ENCODE measurements around the gene COL16A1.

The COL16A1 gene

DNA sequence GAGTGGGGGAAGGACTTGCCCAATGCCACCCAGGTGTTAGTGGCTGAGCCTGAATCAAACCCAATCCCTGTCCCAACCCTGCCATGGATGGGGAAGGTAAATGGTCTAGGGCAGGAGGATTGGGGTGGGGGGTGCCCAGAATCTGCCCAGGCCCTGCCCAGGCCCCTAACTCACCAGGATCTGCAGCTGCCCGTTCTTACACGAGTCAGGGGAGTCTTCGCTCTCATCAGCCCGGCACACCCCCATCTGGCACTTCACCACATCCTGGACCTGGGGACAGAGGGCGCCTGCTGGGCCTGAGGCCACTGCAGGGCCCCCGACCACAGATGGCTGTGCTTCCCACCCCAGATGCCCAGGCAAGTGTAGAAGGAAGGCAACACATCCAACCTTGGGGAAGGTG lies 28.5 kb upstream of the COL16A1 start:
- no peak for DNase-seq
- Histone ChIP-seq H3K4me1 (ENCODE audit: low read length) (no peaks in the 10 kb centered on the region), H3K9ac (ENCODE audit: low read length) (no peak overlapping the region), H3K4me3 (ENCODE audit: low read length) (no peak overlapping the region), H3K4me2 (ENCODE audit: low read depth, low read length) (no peak overlapping the region), H4K20me1 (ENCODE audit: insufficient read depth, low read length) (no peaks in the 10 kb centered on the region), H3K9me2 (replicated peaks; ENCODE audit: insufficient read depth, low read length) (no peaks in the 10 kb centered on the region), H3F3A (ENCODE audit: insufficient read depth, low read length) (no peaks in the 10 kb centered on the region), H3K27ac (ENCODE audit: low read length) (no peak overlapping the region), H3K9me3 (replicated peaks; ENCODE audit: insufficient read depth, low read length) (no peaks in the 10 kb centered on the region), H3K36me3 (replicated peaks; ENCODE audit: insufficient read depth, low read length) (no peaks in the 10 kb centered on the region), H2AFZ (ENCODE audit: low read length) (no peak overlapping the region), H3K27me3 (replicated peaks; ENCODE audit: insufficient read depth, low read length) (no peaks in the 10 kb centered on the region), H3K79me2 (ENCODE audit: low read length) (no peaks in the 10 kb centered on the region)
- TF ChIP-seq EZH2 (optimal IDR thresholded peaks at IDR 0.05; ENCODE audit: low read depth, low read length) = no peak
- TF ChIP-seq CTCF (IDR thresholded peaks at IDR 0.05; ENCODE audit: low read length) = no peak
- TF ChIP-seq EZH2phosphoT487 (IDR thresholded peaks at IDR 0.05; ENCODE audit: low read length) = no peak

- H3K4me2 ChIP-seq (ENCODE audit: low read depth, low read length) = no peak overlapping the region
- DNase-seq = no peak
- no peak overlapping the region for H3K4me3 ChIP-seq (ENCODE audit: low read length)
- H3K36me3 ChIP-seq (replicated peaks; ENCODE audit: insufficient read depth, low read length) = no peaks in the 10 kb centered on the region
- H3K79me2 ChIP-seq (ENCODE audit: low read length) = no peaks in the 10 kb centered on the region
- no peaks in the 10 kb centered on the region for H3K27me3 ChIP-seq (replicated peaks; ENCODE audit: insufficient read depth, low read length)
- no peak overlapping the region for H3K9ac ChIP-seq (ENCODE audit: low read length)
- no peaks in the 10 kb centered on the region for H3K4me1 ChIP-seq (ENCODE audit: low read length)
- H4K20me1 ChIP-seq (ENCODE audit: insufficient read depth, low read length) = no peaks in the 10 kb centered on the region
- no peaks in the 10 kb centered on the region for H3K9me2 ChIP-seq (replicated peaks; ENCODE audit: insufficient read depth, low read length)
- H2AFZ ChIP-seq (ENCODE audit: low read length) = no peak overlapping the region
- TF ChIP-seq CTCF (IDR thresholded peaks at IDR 0.05; ENCODE audit: low read length) (no peak), EZH2 (optimal IDR thresholded peaks at IDR 0.05; ENCODE audit: low read depth, low read length) (no peak), EZH2phosphoT487 (IDR thresholded peaks at IDR 0.05; ENCODE audit: low read length) (no peak)
- no peak overlapping the region for H3K27ac ChIP-seq (ENCODE audit: low read length)
- H3K9me3 ChIP-seq (replicated peaks; ENCODE audit: insufficient read depth, low read length) = no peaks in the 10 kb centered on the region
- no peaks in the 10 kb centered on the region for H3F3A ChIP-seq (ENCODE audit: insufficient read depth, low read length)
Measured at GRCh38 chr1:31731049-31731565, 27.3 kb upstream of the COL16A1 start.

- Histone ChIP-seq H2AFZ (ENCODE audit: low read length) (no peak overlapping the region), H3F3A (ENCODE audit: insufficient read depth, low read length) (no peaks in the 10 kb centered on the region), H3K27me3 (replicated peaks; ENCODE audit: insufficient read depth, low read length) (no peaks in the 10 kb centered on the region), H3K27ac (ENCODE audit: low read length) (no peak overlapping the region), H3K9me3 (replicated peaks; ENCODE audit: insufficient read depth, low read length) (no peaks in the 10 kb centered on the region), H3K9me2 (replicated peaks; ENCODE audit: insufficient read depth, low read length) (no peaks in the 10 kb centered on the region), H3K79me2 (ENCODE audit: low read length) (no peaks in the 10 kb centered on the region), H3K4me3 (ENCODE audit: low read length) (no peak overlapping the region), H3K4me2 (ENCODE audit: low read depth, low read length) (no peak overlapping the region), H3K36me3 (replicated peaks; ENCODE audit: insufficient read depth, low read length) (no peaks in the 10 kb centered on the region), H4K20me1 (ENCODE audit: insufficient read depth, low read length) (no peaks in the 10 kb centered on the region), H3K9ac (ENCODE audit: low read length) (no peak overlapping the region), H3K4me1 (ENCODE audit: low read length) (no peaks in the 10 kb centered on the region)
- no peak for TF ChIP-seq CTCF (IDR thresholded peaks at IDR 0.05; ENCODE audit: low read length)
- TF ChIP-seq EZH2 (optimal IDR thresholded peaks at IDR 0.05; ENCODE audit: low read depth, low read length) = no peak
- no peak for TF ChIP-seq EZH2phosphoT487 (IDR thresholded peaks at IDR 0.05; ENCODE audit: low read length)
- no peak for DNase-seq
Measured at GRCh38 chr1:31730336-31731048, 26.7 kb upstream of the COL16A1 start.

All from MM.1S (cell line).